Heart right ventricle (tissue), 16 donors: Measurements from ENCODE around the gene TRAK1. TPM values are rescaled to one million over a fixed set of nuclear protein-coding genes. Genes with fewer than 3 reads are reported as not detected.
A peak's percentile ranks its signal among the peaks of the same experiment; 100 is the strongest.

Experiments
- ATAC-seq, 8 donors: fragments of 200-7000 bp; cut with Tn5 transposase; one replicate each; pipeline ENCODE4 v1.9.1; 2020; ENCODE audit warnings: mild to moderate bottlenecking in 8 of 8, moderate library complexity in 8 of 8, moderate number of reproducible peaks in 1 of 8
- DNase-seq, 2 donors: peaks; one replicate each; pipeline ENCODE4 v3.0.0-alpha.2; 2020
- H3K27ac ChIP-seq, 10 donors: fragments of 200-600 bp; sonication (generic) in 2 of 10; one replicate each; pipeline versions ENCODE4 v1.5.0 to v1.8.0; 2020 to 2022; ENCODE audit warnings: mild to moderate bottlenecking in 3 of 10
- H3K27me3 ChIP-seq, 7 donors: fragments of 200-600 bp; one replicate each; pipeline ENCODE4 v1.8.0; 2021 to 2022; ENCODE audit warnings: mild to moderate bottlenecking in 2 of 7
- H3K36me3 ChIP-seq, 9 donors: fragments of 200-600 bp; sonication (generic) in 1 of 9; one replicate each; pipeline versions ENCODE4 v1.5.0 to v1.8.0; 2020 to 2022; ENCODE audit warnings: mild to moderate bottlenecking in 2 of 9
- H3K4me1 ChIP-seq, 9 donors: fragments of 200-600 bp; sonication (generic) in 1 of 9; one replicate each; pipeline versions ENCODE4 v1.5.0 to v1.8.0; 2020 to 2022; ENCODE audit warnings: mild to moderate bottlenecking in 4 of 9
- H3K4me3 ChIP-seq, 10 donors: fragments of 200-600 bp; sonication (generic) in 2 of 10; one replicate each; pipeline versions ENCODE4 v1.5.0 to v1.8.0; 2020 to 2022; ENCODE audit warnings: mild to moderate bottlenecking in 7 of 10, moderate library complexity in 2 of 10
- H3K9me3 ChIP-seq, 11 donors: fragments of 200-600 bp in 10 of 11; sonication (generic) in 2 of 11; one replicate each; pipeline versions ENCODE4 v1.5.0 to v1.8.0; 2013 to 2022; ENCODE audit warnings: mild to moderate bottlenecking in 2 of 11, control low read depth in 1 of 11, moderate library complexity in 1 of 11
- CTCF ChIP-seq, 9 donors: fragments of 200-600 bp; sonication (generic) in 2 of 9; IDR thresholded peaks; one replicate each; pipeline versions ENCODE4 v1.5.0 to v1.8.0; 2021 to 2022; ENCODE audit warnings: antibody characterized with exemption in 9 of 9, mild to moderate bottlenecking in 5 of 9, moderate library complexity in 1 of 9
- WGBS, 2 donors: extraction: QIAGEN DNeasy Blood & Tissue Kit; methylation state at CpG; one replicate each; pipeline ENCODE4 v1.1.7; 2013; ENCODE audit warnings: inconsistent platforms in 1 of 2; 5-methylcytosine and 5-hydroxymethylcytosine counted together
- intact Hi-C, 10 donors: fragments of 100-400 bp; cut with DNase I; formaldehyde crosslinking; loops; one replicate each; pipeline versions ENCODE4 v1.11.1 to v1.14.2; 2022
- polyA plus RNA-seq, 2 donors: library from polyadenylated mRNA; stranded (reverse); fragments of 200-250 nt; gene quantifications; one replicate each; pipeline ENCODE4 v1.2.3, GENCODE V29; 2013
- total RNA-seq, 10 donors: library from RNA; stranded (reverse); fragmentation: NEBNext Ultra II Directional in 3 of 10; extraction: Animal tissue kit (Norgen Biotek cat#: 25700) in 3 of 10; gene quantifications; one replicate each; pipeline versions ENCODE4 v1.2.1 to v1.2.4, GENCODE V29; 2021 to 2023
- donor health status: Arrhythmogenic right ventricular cardiomyopathy.
- donor health status: ischemic (EF 13 %, LVEDD 7.1; RV severe dilation, severe dysfunction).
- donor health status: healthy with polysubstance abuse.
- donor health status: DM: no; HTN: yes; CAD: no.
- donor health status: DM: no; HTN: no; CAD: no.
- donor health status: ischemic (EF 25% LVEDD 6.9; RV normal size, moderate dysfunction).
- donor health status: ischemic (EF 25% LVEDD 5.7; RV mildly dilated, moderate dysfunction).
- donor health status: healthy.
- donor health status: DM: yes; HTN: yes; CAD: no.
- donor health status: Ischemic cardiomyopathy.
- donor health status: ischemic (EF 35%, LVEDD 5.7; RV mildly dilated, moderate dysfunction).
- donor health status: nonischemic (EF 11% LVEDD 7.7; RV severe dilation, severe dysfunction).
- donor health status: DM: yes; HTN: yes; CAD: no.
- donor health status: PGD.
- donor health status: ischemic (EF 29% LVEDD 5.4; RV normal size, mild dysfunction).
- donor health status: nonischemic (EF 23%, LVEDD 6.1; RV moderate dilation, normal function).

Gene TRAK1
- total and polyA plus RNA-seq, 12 donors: 35.5 to 423 (median 303) TPM

- Histone ChIP-seq H3K27me3 (no peaks in the 10 kb centered on the region), H3K36me3 (no peaks in the 10 kb centered on the region), H3K9me3 (no peaks in the 10 kb centered on the region), H3K4me3 (no peak overlapping the region), H3K27ac (peak overlapping the region in 2 of 10 donors; percentile 15 to 64), H3K4me1 (peaks cover 22 to 76% (median 50%) of the 10 kb centered on the region in 9 donors)
- DNase-seq (no peak), ATAC-seq (no peak)
- 64 to 70% methylated on average over 8 of the region's 8 CpGs for WGBS, 2 donors
- TF ChIP-seq CTCF (IDR thresholded peaks at IDR 0.05): no peak
- intact Hi-C loops: no loop called here
Observed at GRCh38 chr3:42159147-42159546, 68.0 kb downstream of the TRAK1 start.

- no peak for TF ChIP-seq CTCF (IDR thresholded peaks at IDR 0.05)
- Histone ChIP-seq H3K27me3 (no peaks in the 10 kb centered on the region), H3K4me1 (peaks cover 22 to 76% (median 57%) of the 10 kb centered on the region in 9 donors), H3K27ac (peak overlapping the region in 7 of 10 donors; percentile 5 to 64 (median 38)), H3K4me3 (peak overlapping the region in 1 of 10 donors; percentile 8), H3K36me3 (no peaks in the 10 kb centered on the region), H3K9me3 (no peaks in the 10 kb centered on the region)
- intact Hi-C loops: no loop called here
- ATAC-seq (peak; percentile 57 to 92 (median 84)), DNase-seq (peak in 1 of 2 donors; percentile 65)
- 17 to 20% methylated on average over 16 of the region's 16 CpGs for WGBS, 2 donors
Observed at GRCh38 chr3:42159706-42160472, 68.7 kb downstream of the TRAK1 start.

DNA sequence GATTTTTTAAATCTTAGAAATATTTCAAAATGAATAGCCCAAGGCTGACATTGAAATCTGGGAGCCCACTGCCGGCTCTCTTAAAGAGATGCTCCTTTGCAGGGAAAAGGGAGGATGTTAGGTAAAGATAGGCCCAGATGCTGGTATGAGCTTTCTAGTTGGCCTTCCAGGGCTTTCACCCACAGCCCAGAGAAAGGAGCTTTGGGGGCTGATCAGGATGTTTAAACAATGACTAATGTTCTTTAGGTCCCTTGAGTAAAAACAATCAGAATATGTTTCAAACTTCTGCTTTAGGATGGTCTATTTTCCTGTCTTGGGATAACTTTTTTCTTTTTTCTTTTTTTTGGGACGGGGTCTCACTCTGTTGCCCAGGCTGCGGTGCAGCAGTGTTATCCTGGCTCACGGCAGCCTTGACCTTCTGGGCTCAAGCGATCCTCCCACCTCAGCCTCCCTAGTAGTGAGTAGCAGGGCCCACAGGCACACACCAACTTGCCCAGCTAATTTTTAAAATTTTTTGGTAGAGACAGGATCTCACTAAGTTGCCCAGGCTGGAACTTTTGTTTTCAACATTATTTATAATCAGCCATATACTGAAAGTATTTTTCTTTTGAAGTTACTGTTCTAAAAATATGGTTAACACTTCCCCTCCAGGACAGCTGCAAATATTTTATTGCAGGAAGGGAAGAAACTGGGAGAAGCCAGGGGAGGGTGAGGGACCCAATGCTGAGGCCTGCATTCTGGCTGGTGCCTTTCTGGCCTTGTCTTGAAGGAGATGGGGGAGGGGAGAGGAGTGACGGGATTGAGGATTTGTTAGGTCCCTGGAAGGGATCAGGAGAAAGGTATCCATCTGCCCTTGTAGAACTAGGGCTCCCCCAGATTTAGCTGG is 70.1 kb downstream of the TRAK1 start:
- Histone ChIP-seq H3K27ac (peak overlapping the region in 2 of 10 donors; percentile 11 to 64), H3K4me3 (no peak overlapping the region), H3K36me3 (no peaks in the 10 kb centered on the region), H3K9me3 (no peaks in the 10 kb centered on the region), H3K4me1 (peaks cover 30 to 82% (median 68%) of the 10 kb centered on the region in 9 donors), H3K27me3 (no peaks in the 10 kb centered on the region)
- DNase-seq (no peak), ATAC-seq (peak in 1 of 8 donors; percentile 21)
- intact Hi-C loops: no loop called here
- WGBS, 2 donors: 67 to 71% methylated on average over 6 of the region's 6 CpGs
- no peak for TF ChIP-seq CTCF (IDR thresholded peaks at IDR 0.05)

GRCh38 chr3:42162462-42162861 is 71.3 kb downstream of the TRAK1 start:
- no peak for TF ChIP-seq CTCF (IDR thresholded peaks at IDR 0.05)
- no peaks in the 10 kb centered on the region for H3K9me3 ChIP-seq
- H3K27ac ChIP-seq: no peak overlapping the region
- no peak overlapping the region for H3K4me3 ChIP-seq
- DNase-seq (no peak), ATAC-seq (no peak)
- peaks cover 33 to 92% (median 77%) of the 10 kb centered on the region in 9 donors for H3K4me1 ChIP-seq
- no peaks in the 10 kb centered on the region for H3K36me3 ChIP-seq
- intact Hi-C loops: no loop called here
- H3K27me3 ChIP-seq: no peaks in the 10 kb centered on the region
- WGBS, 2 donors: 72 to 74% methylated on average over 5 of the region's 5 CpGs
